ENCODE results near the gene FGFR3.

The FGFR3 gene

GRCh38 chr4:1770245-1770644 is 22.8 kb upstream of the FGFR3 start:
- DNase-seq (ENCODE audit: low read depth) = no peak

GRCh38 chr4:1770791-1771231 is 22.3 kb upstream of the FGFR3 start:
- DNase-seq (ENCODE audit: low read depth) = no peak

GRCh38 chr4:1771555-1772305 is 21.4 kb upstream of the FGFR3 start:
- no peak for DNase-seq (ENCODE audit: low read depth)

- no peak for DNase-seq (ENCODE audit: low read depth)
These were observed 20.1 kb upstream of the FGFR3 start for GRCh38 chr4:1772853-1773538.

GRCh38 chr4:1773754-1774153 is 19.3 kb upstream of the FGFR3 start:
- no peak for DNase-seq (ENCODE audit: low read depth)

- DNase-seq (ENCODE audit: low read depth) = no peak
These were observed 17.2 kb upstream of the FGFR3 start for GRCh38 chr4:1775731-1776500.

- no peak for DNase-seq (ENCODE audit: low read depth)
These were observed 16.5 kb upstream of the FGFR3 start for GRCh38 chr4:1776521-1777161.

- no peak for DNase-seq (ENCODE audit: low read depth)
These were observed 15.1 kb upstream of the FGFR3 start for GRCh38 chr4:1777822-1778641.

GRCh38 chr4:1778642-1779392 is 14.3 kb upstream of the FGFR3 start:
- DNase-seq (ENCODE audit: low read depth) = no peak

GRCh38 chr4:1779588-1780382 is 13.3 kb upstream of the FGFR3 start:
- no peak for DNase-seq (ENCODE audit: low read depth)

GRCh38 chr4:1780435-1780834 is 12.7 kb upstream of the FGFR3 start:
- DNase-seq (ENCODE audit: low read depth) = no peak

- no peak for DNase-seq (ENCODE audit: low read depth)
These were observed 10.1 kb upstream of the FGFR3 start for GRCh38 chr4:1783015-1783414.

GRCh38 chr4:1783970-1784369 is 9.1 kb upstream of the FGFR3 start:
- DNase-seq (ENCODE audit: low read depth) = no peak

GRCh38 chr4:1784395-1784788 is 8.7 kb upstream of the FGFR3 start:
- no peak for DNase-seq (ENCODE audit: low read depth)

- DNase-seq (ENCODE audit: low read depth) = no peak
These were observed 8.1 kb upstream of the FGFR3 start for GRCh38 chr4:1784789-1785591.

GRCh38 chr4:1785592-1785991 is 7.5 kb upstream of the FGFR3 start:
- no peak for DNase-seq (ENCODE audit: low read depth)

- no peak for DNase-seq (ENCODE audit: low read depth)
These were observed 6.3 kb upstream of the FGFR3 start for GRCh38 chr4:1786544-1787362.

- DNase-seq (ENCODE audit: low read depth) = no peak
These were observed 5.5 kb upstream of the FGFR3 start for GRCh38 chr4:1787411-1788077.
